ENCODE measurements around the gene YES1. TPM values are rescaled to one million over a fixed set of nuclear protein-coding genes. Genes with fewer than 3 reads are reported as not detected.
A peak's percentile ranks its signal among the peaks of the same experiment; 100 is the strongest.

Gene YES1
- polyA plus RNA-seq, 1 experiment, result 11.3 TPM

GRCh38 chr18:839224-840022, 27.4 kb upstream of the YES1 start:
- TF ChIP-seq CTCF (IDR thresholded peaks at IDR 0.05; ENCODE audit: insufficient read depth, low read depth, low read length), result peak; percentile 99
- Histone ChIP-seq H3K36me3 (ENCODE audit: control insufficient read depth, insufficient read depth, low read length) (no peaks in the 10 kb centered on the region), H3K27me3 (ENCODE audit: control insufficient read depth, insufficient read depth, low read length) (no peaks in the 10 kb centered on the region), H3K4me3 (ENCODE audit: low read depth, low read length) (no peak overlapping the region)
- ChIA-PET POLR2A (interaction anchor here (0.6 kb wide), 1 partner anchor 224 kb away, joined by 3 read pairs; no protein-coding TSS in a partner anchor), CTCF (interaction anchor here (0.6 to 4.2 kb wide), 41 partner anchors 9 to 1714 kb away, joined by 3 to 65 read pairs (median 4); partner anchors contain the start of genes ENOSF1 and THOC1)
- peak; percentile 53 for DNase-seq (ENCODE audit: low read depth)

GRCh38 chr18:837922-838321, 25.9 kb upstream of the YES1 start:
- no peaks in the 10 kb centered on the region for H3K36me3 ChIP-seq (ENCODE audit: control insufficient read depth, insufficient read depth, low read length)
- no peak overlapping the region for H3K4me3 ChIP-seq (ENCODE audit: low read depth, low read length)
- POLR2A ChIA-PET, result no interaction called here
- no peaks in the 10 kb centered on the region for H3K27me3 ChIP-seq (ENCODE audit: control insufficient read depth, insufficient read depth, low read length)
- CTCF ChIA-PET, result interaction anchor here (3.5 kb wide), 1 partner anchor 214 kb away, joined by 17 read pairs; no protein-coding TSS in a partner anchor
- TF ChIP-seq CTCF (IDR thresholded peaks at IDR 0.05; ENCODE audit: insufficient read depth, low read depth, low read length), result no peak
- no peak for DNase-seq (ENCODE audit: low read depth)

GRCh38 chr18:834082-834720, 22.2 kb upstream of the YES1 start:
- no peak for TF ChIP-seq CTCF (IDR thresholded peaks at IDR 0.05; ENCODE audit: insufficient read depth, low read depth, low read length)
- no peak overlapping the region for H3K4me3 ChIP-seq (ENCODE audit: low read depth, low read length)
- H3K36me3 ChIP-seq (ENCODE audit: control insufficient read depth, insufficient read depth, low read length), result no peaks in the 10 kb centered on the region
- ChIA-PET CTCF (interaction anchor here (1.4 to 6.1 kb wide), 4 partner anchors 14 to 209 kb away, joined by 3 to 134 read pairs (median 64); no protein-coding TSS in a partner anchor), POLR2A (no interaction called here)
- no peak for DNase-seq (ENCODE audit: low read depth)
- H3K27me3 ChIP-seq (ENCODE audit: control insufficient read depth, insufficient read depth, low read length), result no peaks in the 10 kb centered on the region

- Histone ChIP-seq H3K4me3 (ENCODE audit: low read depth, low read length) (no peak overlapping the region), H3K36me3 (ENCODE audit: control insufficient read depth, insufficient read depth, low read length) (no peaks in the 10 kb centered on the region), H3K27me3 (ENCODE audit: control insufficient read depth, insufficient read depth, low read length) (no peaks in the 10 kb centered on the region)
- ChIA-PET CTCF (interaction anchor here (0.8 to 6.1 kb wide), 8 partner anchors 15 to 634 kb away, joined by 3 to 134 read pairs (median 3); no protein-coding TSS in a partner anchor), POLR2A (no interaction called here)
- DNase-seq (ENCODE audit: low read depth), result no peak
- TF ChIP-seq CTCF (IDR thresholded peaks at IDR 0.05; ENCODE audit: insufficient read depth, low read depth, low read length), result no peak
Observed at GRCh38 chr18:833197-833596, 21.2 kb upstream of the YES1 start.

GRCh38 chr18:832085-832681, 20.1 kb upstream of the YES1 start:
- ChIA-PET POLR2A (no interaction called here), CTCF (interaction anchor here (0.8 to 6.1 kb wide), 16 partner anchors 9 to 586 kb away, joined by 3 to 134 read pairs (median 8); no protein-coding TSS in a partner anchor)
- TF ChIP-seq CTCF (IDR thresholded peaks at IDR 0.05; ENCODE audit: insufficient read depth, low read depth, low read length), result no peak
- no peak for DNase-seq (ENCODE audit: low read depth)
- no peaks in the 10 kb centered on the region for H3K27me3 ChIP-seq (ENCODE audit: control insufficient read depth, insufficient read depth, low read length)
- H3K36me3 ChIP-seq (ENCODE audit: control insufficient read depth, insufficient read depth, low read length), result no peaks in the 10 kb centered on the region
- H3K4me3 ChIP-seq (ENCODE audit: low read depth, low read length), result no peak overlapping the region

All from BJ (cell line).